GM12878 (cell line): ENCODE results near the gene MIA2.

ENCODE experiments used
- NFIC ChIP-seq: IDR thresholded peaks from 2 replicates; pipeline ENCODE4 v1.6.1; 2012; ENCODE audit warnings: low read depth, mild to moderate bottlenecking, inconsistent platforms, low read length, moderate library complexity
- POLR2A ChIP-seq: IDR thresholded peaks from 2 replicates; pipeline ENCODE4 v1.6.1; 2011; ENCODE audit warnings: low read depth, mild to moderate bottlenecking, low read length

DNA sequence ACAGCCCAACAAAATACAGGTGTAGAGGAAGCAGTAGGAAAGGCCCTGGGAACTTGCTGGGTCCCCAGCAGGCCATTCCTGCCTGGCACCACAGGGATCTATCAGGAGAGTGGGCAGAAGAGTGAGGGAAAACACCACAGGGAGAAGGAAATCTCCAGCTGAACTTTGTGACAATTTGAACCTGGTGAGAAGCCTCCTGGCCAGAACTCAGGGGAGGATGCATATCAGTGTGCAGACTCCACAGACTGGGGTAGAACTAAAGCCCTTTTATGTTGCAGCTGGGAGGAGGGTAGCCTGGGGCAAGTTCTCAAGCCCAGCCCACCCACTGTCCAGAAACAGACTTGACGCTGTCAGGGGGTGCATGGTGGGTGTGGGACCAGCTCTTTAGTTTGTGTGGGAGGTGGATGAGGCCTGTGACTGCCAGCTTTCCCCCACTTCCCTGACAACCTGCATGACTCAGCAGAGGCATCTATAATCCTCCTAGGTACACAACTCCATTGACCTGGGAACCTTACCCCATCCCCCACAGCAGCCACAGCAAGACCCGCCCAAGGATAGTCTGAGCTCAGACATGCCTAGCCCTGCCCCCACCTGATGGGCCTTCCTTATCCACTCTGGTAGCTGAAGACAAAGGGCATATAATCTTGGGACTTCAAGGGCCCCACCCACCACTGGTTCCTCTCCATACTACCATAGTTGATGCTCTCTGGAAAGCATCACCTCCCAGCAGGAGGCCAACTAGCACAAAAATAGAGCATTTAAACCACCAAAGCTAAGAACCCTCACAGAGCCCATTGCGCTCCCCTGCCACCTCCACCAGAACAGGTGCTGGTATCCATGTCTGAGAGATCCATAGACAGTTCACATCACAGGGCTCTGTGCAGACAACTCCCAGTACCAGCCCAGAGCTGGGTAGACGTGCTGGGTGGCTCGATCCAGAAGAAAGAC is 29.8 kb upstream of the MIA2 start:
- TF ChIP-seq NFIC (no peak), POLR2A (no peak)
